ENCODE data around the gene HPCAL1.

The HPCAL1 gene

DNA sequence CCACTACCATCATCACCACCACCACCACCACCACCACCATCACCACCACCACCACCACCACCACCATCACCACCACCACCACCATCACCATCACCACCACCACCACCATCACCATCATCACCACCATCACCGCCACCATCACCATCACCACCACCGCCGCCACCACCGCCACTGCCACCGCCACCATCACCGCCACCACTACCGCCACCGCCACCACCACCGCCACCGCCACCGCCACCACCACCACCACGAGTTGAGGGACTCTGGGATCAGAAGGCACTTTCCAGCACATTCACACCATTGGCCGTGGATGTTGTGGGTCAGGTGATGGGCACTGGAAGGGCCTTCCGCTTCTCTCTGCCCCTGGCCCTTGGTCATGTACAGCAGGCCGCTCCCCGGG lies 96.7 kb downstream of the HPCAL1 start:
- in situ Hi-C loops (cut with HindIII; ENCODE audit: low sequenced_read_pairs), result no loop called here

DNA sequence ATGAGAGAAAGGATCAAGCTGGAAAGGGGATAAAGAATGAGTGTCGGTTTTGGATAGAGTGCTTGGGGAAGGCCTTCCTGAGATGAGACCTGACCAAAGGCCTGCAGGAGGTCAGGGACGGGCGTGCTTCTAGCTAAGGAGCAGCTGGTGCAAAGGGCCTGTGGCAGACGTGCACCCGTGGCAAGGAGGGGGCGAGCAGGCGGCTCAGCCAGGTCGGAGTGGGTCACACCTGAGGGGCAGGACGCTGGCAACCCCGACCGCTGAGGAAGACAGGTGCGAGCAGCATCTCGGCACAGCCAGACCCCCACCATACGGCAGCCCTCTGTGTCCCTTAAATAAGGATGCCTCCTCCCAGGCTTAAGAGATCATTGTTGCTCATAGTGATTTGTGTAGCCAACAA lies 97.3 kb downstream of the HPCAL1 start:
- in situ Hi-C loops (cut with HindIII; ENCODE audit: low sequenced_read_pairs), result no loop called here

DNA sequence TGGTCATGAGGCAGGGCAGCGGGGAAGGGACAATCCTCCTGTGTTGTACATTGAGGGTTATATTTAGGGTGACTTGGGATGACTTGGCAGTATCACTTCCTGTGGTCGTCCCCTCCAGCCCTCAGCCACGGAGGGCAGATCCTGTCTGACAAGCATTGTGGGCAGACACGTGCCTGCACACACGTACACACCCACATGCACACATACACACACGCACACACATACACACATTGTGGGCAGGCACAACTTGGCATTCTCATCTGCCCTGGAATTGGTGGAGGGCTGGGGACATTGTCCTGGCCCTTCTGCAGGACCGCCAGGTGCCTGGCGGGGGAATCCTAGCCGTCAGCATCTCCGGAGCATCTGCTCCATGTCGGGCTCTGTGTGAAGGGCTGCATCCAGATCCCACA lies 97.9 kb downstream of the HPCAL1 start:
- in situ Hi-C loops (cut with HindIII; ENCODE audit: low sequenced_read_pairs), result no loop called here

DNA sequence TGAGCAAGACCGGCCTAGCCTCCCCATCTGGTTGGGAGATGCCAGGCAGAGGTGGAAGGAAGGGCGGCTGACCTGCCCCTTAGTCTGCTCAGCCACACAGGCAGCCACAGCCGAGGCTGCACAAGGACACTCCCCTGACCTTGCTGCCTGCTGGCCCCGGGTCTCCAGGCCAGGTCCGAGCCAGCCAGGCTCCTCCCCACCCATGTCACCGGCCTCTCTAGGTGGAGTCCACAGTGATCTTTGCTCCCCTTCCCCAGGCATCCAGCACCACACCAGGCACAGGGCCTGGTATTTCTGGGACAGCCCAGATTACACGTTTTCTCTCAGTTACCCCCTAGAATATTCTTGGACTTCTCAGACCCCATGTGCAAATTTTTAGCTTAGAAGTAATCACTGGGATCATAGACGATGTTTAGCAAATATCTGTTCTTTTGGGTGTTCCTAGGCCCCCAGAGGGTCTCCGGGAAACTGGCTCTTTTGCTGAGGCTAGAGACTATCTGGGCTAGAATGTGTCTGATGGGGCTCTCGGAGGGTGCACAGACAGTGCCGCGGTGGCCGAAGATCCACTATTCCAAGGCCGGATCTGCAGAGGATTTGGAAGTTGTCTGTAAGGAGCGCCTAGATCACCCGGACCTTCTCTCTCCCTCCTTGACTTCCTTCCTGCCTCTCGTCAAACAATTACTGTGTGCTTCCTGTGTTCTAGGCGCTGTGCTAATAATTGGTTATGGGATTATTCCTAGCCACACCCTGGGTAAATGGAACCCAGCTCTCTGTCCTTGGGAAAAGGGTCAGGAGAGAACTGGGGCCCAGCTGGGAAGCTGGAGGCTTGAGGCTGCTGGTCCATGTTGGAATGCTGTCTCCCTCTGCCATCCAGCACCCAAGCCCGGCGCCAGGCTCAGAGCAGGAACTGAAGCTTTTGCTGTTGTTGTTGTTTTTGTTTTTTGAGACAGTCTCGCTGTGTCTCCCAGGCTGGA lies 98.6 kb downstream of the HPCAL1 start:
- in situ Hi-C loops (cut with HindIII; ENCODE audit: low sequenced_read_pairs), result no loop called here

DNA sequence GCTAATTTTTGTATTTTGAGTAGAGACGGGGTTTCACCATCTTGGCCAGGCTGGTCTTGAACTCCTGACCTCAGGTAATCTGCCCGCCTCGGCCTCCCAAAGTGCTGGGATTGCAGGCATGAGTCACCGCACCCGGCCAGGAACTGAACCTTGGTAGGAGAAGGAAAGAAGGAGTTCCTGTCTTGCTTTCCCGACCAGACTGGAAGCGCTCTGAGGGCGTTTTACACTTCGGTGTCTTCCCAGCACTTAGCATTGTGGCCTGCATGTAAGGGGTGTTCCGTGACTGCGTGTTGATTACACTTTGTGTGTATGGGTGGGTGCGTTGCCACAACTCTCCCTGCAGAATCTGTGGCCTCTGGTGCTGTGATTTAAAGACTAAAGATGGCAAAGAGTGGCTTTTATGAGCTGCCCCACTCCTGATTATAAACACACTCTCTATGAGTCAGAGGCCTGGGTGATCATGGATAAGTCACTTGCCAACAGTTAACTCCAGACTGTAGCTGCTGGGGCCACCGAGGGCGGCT lies 99.4 kb downstream of the HPCAL1 start:
- in situ Hi-C loops (cut with HindIII; ENCODE audit: low sequenced_read_pairs), result no loop called here

DNA sequence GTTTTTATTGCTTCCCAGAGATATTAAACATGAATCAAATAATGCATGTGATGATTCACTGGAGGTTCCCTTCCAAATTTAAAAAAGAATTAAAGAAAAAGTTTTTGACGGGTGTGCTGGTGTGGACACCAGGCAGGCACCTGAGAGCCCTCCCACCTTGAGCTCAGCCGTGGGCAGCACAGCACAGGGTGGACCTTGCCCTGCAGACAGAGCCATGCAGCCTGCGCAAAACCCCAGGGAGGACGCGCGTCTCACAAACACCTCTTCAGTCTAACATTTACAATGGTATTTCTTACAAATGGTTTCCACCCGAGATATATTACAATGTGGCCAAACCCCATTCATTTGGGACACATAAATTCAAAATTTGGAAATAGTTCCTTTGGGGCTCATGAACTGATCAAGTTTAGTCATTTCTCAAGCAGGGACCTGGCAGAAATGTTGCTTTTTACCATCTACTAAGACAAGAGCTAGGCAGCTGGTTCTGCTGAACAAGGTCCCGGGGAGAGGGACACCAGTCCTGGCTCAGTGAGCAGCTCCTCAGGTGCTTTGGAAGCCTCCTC lies 100.0 kb downstream of the HPCAL1 start:
- in situ Hi-C loops (cut with HindIII; ENCODE audit: low sequenced_read_pairs), result no loop called here

DNA sequence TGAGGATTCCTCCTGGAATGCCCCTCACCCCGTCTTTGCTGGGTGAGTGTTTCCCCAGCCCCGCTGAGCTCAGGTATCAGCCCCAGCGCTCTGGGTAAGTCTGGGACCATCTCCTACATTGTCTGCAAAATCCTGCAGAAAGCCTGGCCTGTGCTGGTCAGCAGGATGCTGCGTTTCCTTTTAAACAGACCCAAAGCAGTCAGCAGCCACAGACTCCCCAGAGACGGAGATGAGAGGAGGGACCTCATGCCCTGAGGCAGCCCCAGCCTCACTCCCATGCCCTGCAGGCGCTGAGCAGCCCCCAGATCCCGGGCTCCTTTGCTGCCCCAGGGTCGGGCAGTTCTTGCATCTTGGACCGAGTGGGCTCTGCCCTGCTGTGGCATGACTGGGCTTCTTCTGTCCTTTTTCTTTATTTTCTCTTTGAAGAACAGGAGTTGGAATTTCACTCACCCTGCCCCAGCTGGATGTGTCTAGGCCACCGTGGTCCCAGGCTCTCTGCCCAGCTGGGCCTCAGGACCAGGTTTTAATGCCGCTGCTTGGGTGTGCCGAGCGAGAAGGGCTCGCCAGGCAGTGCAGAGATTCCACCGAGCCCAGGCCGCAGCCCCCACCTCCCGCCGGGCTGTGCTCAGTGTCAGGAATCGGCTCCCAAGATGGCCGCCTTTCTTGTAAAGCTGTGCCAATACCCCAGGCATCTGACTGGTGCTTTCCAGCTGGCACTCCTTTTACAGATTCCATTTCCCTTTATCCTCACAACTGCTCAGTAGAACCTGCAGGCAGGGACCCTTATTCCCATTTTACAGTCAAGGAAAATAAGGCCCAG lies 101.8 kb downstream of the HPCAL1 start:
- in situ Hi-C loops (cut with HindIII; ENCODE audit: low sequenced_read_pairs), result no loop called here

DNA sequence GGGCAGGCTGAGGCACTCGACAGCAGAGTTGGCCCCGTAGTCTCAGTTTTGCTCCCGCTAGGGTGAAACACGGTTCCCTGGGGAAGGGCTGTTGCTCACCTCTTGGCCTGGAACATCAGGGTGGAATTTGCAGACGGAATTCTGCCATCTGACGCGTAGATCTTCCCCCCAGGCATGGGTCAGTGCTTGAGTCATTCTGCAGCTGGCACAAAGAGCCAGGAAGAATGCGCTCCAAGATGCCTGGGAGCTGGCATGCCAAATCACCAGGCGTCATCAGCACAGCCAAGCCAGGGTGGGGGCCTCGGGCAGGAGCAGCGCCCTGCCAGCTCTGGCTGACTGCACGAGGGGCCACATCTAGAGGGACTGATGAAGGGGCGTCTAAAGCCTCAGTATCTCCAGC lies 102.7 kb downstream of the HPCAL1 start:
- in situ Hi-C loops (cut with HindIII; ENCODE audit: low sequenced_read_pairs), result no loop called here

DNA sequence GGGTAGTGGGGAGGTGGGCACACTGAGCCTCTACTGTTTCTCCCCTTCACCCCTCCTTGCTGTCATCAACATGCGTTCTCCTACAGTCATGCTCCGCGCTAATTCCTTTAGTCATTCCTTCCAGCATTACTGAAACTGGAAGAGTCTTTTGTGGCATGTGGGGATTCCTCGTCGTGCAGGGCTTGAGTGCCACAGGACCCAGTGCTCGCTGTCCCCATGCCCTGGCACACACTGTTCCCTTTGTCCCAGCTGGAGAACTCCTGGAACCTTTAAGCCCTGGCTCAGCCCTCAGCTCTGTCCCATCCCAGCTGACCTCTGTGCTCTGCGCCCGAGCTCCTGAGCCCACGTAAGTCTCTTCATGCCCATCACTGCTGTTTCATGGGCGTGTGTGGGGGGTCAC lies 103.3 kb downstream of the HPCAL1 start:
- in situ Hi-C loops (cut with HindIII; ENCODE audit: low sequenced_read_pairs), result no loop called here

DNA sequence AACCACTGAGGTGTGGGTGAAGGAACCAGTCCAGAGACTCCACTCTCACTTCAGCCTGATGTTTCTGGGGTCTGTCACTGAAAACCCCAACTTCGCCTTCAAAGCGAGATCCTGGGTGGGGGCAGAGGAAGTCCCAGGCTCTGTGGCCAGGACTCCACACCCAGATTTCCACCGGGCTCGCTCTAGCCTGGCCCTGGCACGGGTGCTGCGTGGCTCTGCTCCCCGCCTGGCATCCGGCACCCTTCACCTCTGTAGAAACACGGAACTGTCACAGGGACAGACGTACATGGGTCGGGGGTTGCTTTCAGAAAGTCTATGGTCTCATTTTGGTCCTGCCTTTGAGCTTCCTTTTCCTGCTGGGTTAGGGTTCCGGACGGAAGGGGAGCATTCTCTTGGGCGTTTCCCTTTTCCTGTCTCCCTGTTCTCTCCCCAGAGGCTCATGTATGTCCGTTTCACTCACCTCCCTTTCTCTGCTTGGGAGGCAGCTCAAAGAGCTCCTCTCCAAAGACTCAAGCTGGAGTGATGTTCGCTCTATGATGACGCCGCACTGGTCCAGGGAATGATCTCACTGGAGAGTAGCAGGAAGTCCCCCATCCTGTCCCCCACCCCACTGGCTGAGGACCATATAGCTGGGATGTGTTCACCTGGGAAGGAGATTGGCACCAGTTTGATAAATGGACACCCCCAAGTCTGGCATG lies 103.9 kb downstream of the HPCAL1 start:
- in situ Hi-C loops (cut with HindIII; ENCODE audit: low sequenced_read_pairs), result no loop called here

DNA sequence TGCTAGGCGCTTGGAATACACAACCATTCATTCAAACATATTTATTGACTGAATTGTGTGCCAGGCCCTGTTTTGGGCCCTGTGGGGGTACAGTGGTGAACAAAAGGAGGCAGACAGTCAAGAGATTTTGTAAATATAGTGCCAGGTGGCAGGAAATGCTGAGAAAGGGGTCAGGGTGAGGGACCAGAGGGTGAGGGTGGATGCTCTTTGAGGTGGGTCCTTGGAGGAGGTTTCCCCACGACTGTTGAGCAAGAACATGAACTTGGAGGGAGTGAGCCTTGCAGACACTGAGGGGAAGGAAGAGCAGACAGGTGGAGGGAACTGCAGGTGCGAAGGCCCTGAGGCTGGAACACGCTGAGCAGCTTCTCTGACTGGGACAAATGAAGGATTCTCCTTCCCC lies 104.7 kb downstream of the HPCAL1 start:
- in situ Hi-C loops (cut with HindIII; ENCODE audit: low sequenced_read_pairs), result no loop called here

DNA sequence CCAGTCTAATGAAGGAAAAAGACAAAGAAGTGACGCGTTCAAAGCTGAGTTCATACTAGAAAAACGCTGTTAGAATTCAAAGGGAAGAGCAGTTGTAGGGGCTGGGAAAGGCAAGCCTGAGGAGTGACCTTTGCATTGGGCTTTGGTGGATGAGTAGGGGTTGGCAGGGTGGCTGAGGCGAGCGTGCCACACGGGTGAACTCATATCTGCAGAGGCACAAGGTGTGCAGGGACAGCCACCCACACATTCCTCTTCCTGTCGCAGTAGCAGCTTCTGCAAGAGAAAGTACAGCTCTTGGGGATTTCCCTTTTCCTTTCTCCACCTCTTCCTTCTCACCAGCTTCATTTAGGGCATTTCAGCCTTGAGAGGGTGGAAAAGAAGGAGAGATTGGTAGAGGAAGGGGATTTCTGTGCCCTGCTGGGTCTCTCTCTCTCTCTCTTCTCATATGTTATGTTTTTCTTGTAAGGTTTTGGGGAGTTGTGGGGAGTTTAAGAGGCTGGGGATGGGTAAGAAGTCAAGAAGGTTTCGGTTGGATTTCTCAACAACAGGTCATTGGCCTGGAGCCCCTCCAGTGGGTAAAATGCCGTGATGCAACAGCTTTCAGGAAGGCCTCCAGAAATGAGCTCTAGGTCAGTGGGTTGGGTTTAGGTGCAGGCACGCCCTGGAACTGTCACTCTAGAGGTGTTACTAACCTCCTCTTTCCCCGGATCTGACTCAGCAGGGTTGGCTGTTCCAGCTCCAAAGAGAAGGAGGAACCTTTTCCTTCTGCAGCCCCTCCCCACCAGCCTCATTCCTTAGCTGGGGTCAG lies 105.3 kb downstream of the HPCAL1 start:
- in situ Hi-C loops (cut with HindIII; ENCODE audit: low sequenced_read_pairs), result no loop called here

DNA sequence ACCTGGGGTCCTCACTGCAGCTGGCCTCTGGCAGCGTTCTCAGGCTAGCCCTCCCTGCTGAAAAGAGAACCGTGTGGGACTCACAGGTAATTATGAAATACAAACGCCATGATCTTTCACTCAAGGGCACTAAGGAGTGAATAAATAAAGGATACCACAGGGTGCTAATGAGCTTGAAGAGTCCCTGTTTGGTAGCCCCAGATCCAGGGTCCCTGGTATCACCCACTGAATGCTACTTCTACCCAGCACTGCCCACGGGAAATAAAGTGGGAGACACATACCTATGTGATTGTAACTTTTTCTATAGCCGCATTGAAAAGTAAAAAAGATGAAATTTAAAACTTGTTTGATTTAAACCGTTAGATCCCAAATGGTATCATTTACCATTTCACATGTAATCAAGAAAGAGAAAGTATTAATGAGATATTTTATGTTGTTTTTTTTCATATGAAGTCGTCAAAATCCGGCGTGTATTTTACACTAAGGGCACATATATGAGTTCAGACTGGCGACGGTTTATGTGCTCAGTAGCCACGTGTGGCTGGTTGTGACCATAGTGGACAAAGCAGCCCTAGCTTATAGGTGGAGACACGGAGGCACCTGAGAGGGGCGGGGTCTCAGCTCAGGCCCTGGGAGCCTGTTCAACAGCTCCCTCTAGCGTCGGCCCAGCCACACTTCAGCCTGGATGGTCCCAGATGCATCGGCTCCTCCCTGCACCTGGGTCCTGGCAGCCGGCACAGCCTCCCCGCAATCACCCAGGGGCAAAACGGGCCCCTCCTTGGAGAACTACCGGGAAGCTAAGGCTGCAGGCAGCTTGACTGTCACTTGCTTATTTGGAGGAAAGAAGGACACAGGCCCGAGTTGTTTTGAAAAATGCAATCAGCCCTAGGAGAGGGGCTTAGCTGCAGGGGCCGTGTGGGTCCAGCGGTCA lies 106.2 kb downstream of the HPCAL1 start:
- in situ Hi-C loops (cut with HindIII; ENCODE audit: low sequenced_read_pairs), result no loop called here

DNA sequence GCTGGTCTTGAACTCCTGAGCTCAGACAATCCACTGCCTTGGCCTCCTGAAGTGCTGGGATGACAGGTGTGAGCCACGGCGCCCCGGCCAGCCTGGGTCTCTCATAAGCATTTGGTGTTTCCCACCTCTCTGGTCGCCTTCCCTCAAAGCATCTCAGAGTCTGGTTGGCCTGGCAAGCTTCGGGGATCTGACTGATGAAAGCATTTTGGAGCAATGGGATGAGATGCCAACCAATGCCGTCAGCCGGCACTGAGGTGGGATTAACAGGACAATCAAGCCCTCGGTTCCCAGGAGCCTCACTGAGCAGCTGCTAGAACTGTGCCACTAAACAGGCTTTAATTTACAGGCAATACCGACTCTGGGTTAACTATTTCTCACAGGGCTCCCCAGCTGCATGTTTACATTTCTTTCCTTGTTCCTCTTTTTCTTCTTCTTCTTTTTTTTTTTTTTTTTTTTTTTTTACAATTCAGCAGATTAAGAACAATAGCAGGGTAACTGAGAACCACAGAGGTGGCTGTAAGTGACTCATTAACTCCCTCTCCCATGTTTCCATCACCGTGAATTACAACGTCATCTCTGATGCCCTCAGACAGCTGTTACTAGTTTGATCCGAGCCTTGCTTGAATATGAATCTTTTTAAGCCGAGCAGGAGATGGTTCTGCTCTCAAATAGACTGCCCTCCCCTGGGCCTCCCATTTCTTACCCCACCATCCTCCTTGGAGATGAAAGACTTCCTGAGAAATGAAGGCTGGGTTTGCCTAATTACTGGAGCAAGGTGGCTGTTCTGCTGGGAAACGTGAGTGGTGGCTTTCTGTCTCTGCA lies 107.5 kb downstream of the HPCAL1 start:
- in situ Hi-C loops (cut with HindIII; ENCODE audit: low sequenced_read_pairs), result loop anchor here (5.0 to 10.0 kb wide), 2 partner anchors 68 to 285 kb away; partner anchors contain the start of gene RRM2

DNA sequence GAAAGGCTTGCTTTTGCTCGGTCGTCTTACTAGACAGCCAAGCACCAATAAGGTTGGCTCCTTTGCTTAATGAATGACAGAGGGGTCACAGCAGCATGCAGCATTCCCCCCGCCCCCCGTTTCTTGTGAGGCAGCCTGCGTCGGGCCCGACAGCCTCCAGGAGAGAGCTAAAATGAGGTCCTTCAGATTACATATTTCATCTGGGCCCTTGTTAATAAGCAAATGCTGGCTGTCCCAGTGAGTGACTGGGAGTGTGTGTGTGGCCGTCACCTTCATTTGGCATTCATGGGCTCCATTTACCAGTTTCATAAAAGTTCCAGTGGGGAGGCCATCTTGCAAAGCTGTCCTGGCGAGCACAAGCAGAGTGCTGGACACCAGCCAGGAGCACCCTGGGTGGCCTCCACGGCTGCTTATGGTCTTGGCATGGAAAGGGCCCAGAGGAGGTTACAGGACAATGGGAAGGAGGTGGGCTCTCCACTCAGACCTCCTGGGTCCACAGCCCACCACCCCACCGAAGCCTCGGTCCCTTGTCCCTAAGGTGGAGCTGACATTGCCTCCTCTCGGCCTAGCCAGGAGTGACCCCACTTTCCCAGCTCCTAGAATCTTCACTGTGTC lies 108.2 kb downstream of the HPCAL1 start:
- in situ Hi-C loops (cut with HindIII; ENCODE audit: low sequenced_read_pairs), result loop anchor here (5.0 to 10.0 kb wide), 2 partner anchors 69 to 286 kb away; partner anchors contain the start of gene RRM2

DNA sequence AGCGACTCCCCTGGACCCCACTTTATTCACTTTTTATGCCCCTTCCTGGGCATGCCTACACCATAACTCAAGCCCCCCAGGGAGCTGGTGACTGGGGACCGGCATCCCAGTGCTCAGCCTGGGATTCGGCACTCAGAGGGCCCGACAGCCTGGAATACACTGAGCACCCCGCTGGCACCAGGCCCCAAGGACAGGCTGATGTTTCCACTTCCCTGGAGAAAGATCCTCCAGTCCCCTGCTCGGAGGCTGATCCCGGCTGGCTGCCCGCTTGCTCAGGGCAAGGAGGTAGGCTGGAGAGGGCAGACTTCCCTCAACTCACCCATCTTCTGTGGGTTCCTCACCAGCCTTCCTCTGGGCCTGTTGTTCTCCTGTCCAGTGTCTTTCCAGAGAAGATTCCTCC lies 108.9 kb downstream of the HPCAL1 start:
- in situ Hi-C loops (cut with HindIII; ENCODE audit: low sequenced_read_pairs), result loop anchor here (5.0 to 10.0 kb wide), 2 partner anchors 69 to 287 kb away; partner anchors contain the start of gene RRM2

DNA sequence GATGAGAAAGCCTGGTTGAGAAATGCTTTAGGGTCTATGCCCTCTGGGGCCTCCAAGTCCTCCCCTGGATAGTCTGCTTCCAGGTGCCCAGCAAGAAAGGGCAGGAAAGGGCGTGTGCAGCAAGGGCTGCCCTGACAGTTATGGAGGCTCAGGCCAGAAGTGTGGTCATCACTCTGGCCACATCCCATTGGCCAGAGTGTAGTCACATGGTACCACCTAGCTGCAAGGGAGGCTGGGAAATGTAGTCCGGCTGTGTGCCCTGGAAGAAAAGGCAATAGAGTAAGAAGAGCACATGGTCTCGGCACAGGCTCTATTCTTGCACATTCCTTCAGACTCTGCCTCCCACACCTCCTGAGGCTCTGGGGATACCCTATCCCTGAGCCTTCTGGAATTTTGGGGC lies 109.7 kb downstream of the HPCAL1 start:
- in situ Hi-C loops (cut with HindIII; ENCODE audit: low sequenced_read_pairs), result loop anchor here (5.0 to 10.0 kb wide), 2 partner anchors 70 to 288 kb away; partner anchors contain the start of gene RRM2
